ENCODE measurements around the gene NRXN3. TPM values are rescaled to one million over a fixed set of nuclear protein-coding genes. Genes with fewer than 3 reads are reported as not detected.
A peak's percentile ranks its signal among the peaks of the same experiment; 100 is the strongest.

Gene NRXN3
- total RNA-seq, 5 donors from 2014 or later (not counting 1 experiment from before 2014, with no cell fraction given): not detected

DNA sequence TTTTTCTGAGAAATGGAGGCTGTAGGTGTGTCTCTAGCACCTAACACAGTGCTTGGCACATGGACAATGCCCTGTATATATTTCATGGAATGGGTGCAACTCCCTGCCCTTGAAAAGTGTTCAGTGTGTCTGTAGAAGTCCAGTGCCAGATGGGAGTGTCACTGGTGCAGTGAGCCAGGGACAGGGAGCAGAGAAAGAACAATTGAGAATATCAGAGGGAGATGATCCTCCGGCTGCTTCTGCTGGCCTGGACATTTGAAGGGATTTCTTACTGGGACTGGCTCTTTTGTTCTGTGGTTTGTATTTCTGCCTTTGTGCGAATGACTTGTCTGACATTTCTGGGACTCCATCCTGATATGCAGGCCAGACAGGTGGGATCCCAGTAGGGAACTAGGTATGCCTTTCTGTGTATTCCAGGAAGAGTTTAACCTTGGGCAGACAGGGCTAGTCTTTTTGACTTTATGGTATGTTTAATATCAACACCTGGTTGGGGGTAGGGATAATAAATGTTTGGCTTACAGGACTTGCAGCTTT, 328.0 kb downstream of the NRXN3 start:
- Mint-ChIP-seq H3K27me3 (peaks cover 0 to 5% of the 10 kb centered on the region in 2 donors), H3K36me3 (no peaks in the 10 kb centered on the region), H3K4me1 (no peaks in the 10 kb centered on the region), H3K4me3 (no peak overlapping the region), H3K27ac (no peak overlapping the region), H3K9me3 (peaks cover 4 to 9% (median 5%) of the 10 kb centered on the region in 3 donors)
- CTCF ChIA-PET: no interaction called here
- Histone ChIP-seq H3K4me1 (ENCODE audit: control insufficient read depth in 1 of 2, extremely low read depth in 1 of 2, insufficient read depth in 2 of 2, low read length in 2 of 2) (no peaks in the 10 kb centered on the region), H3K27ac (ENCODE audit: low read length) (no peak overlapping the region), H3K4me3 (ENCODE audit: control insufficient read depth in 1 of 2, extremely low read depth in 1 of 2, low read length in 1 of 2) (no peak overlapping the region), H3K27me3 (replicated peaks in 1 of 2; ENCODE audit: control insufficient read depth in 2 of 2, extremely low read depth in 1 of 2, insufficient read depth in 2 of 2, low read length in 1 of 2) (no peaks in the 10 kb centered on the region), H3K36me3 (ENCODE audit: control insufficient read depth in 2 of 2, extremely low read depth in 1 of 2, insufficient read depth in 1 of 2, low read length in 1 of 2) (no peaks in the 10 kb centered on the region), H3K9me3 (no peaks in the 10 kb centered on the region)
- ATAC-seq (replicated peaks in 1 of 4): no peak
- 86% methylated on average over 2 of the region's 2 CpGs for whole genome bisulfite sequencing (ENCODE audit: insufficient coverage)
- POLR2A ChIA-PET: no interaction called here
- no peak for DNase-seq

DNA sequence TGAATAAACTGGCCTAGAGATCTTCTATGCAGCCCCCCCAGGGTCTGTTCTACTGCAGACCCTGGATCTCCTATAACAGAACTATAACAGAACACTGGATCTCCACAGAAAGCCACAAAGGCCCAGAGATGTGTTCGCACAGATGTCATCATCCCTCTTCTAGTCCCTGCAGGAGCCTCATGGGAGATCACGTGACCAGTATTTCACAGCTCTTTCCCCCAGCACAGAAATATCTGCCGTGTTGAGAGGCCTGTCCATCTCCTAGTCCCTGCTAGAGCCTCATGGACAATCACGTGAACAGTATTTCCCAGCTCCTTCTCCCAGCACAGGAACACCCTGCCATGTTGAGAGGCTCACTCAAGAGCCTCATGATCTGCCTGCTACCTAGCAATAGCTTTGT, 331.7 kb downstream of the NRXN3 start:
- Mint-ChIP-seq H3K27me3 (peaks cover 0 to 8% of the 10 kb centered on the region in 2 donors), H3K36me3 (no peaks in the 10 kb centered on the region), H3K4me1 (no peaks in the 10 kb centered on the region), H3K9me3 (peaks cover 4 to 9% (median 8%) of the 10 kb centered on the region in 3 donors), H3K27ac (no peak overlapping the region), H3K4me3 (no peak overlapping the region)
- H3K27me3 ChIP-seq (replicated peaks in 1 of 2; ENCODE audit: control insufficient read depth in 2 of 2, extremely low read depth in 1 of 2, insufficient read depth in 2 of 2, low read length in 1 of 2): no peaks in the 10 kb centered on the region
- H3K27ac ChIP-seq (ENCODE audit: low read length): no peak overlapping the region
- H3K36me3 ChIP-seq (ENCODE audit: control insufficient read depth in 2 of 2, extremely low read depth in 1 of 2, insufficient read depth in 1 of 2, low read length in 1 of 2): no peaks in the 10 kb centered on the region
- no peaks in the 10 kb centered on the region for H3K9me3 ChIP-seq
- DNase-seq: no peak
- WGBS (ENCODE audit: insufficient coverage): 93% methylated on average over 3 of the region's 4 CpGs
- no peaks in the 10 kb centered on the region for H3K4me1 ChIP-seq (ENCODE audit: control insufficient read depth in 1 of 2, extremely low read depth in 1 of 2, insufficient read depth in 2 of 2, low read length in 2 of 2)
- H3K4me3 ChIP-seq (ENCODE audit: control insufficient read depth in 1 of 2, extremely low read depth in 1 of 2, low read length in 1 of 2): no peak overlapping the region
- ChIA-PET CTCF (no interaction called here), POLR2A (no interaction called here)
- no peak for ATAC-seq (replicated peaks in 1 of 4)

DNA sequence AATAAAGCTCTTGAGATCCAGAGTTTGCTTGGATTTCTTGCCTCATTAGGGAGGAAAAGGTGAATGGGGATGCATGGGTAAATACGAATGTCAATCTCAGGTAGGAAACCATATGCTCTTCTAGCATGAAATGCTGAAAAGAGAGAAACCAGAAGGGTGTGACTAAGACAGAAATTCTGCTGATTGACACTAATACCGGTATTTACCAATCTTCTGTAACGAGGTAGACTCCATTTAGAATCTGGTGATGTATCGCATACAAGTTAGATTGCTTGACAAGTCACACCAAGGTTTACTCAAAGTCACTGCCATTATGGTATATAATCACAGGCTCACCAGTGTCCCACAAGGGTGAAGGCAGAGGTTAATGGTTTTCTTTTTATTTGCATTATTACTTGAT, 337.9 kb downstream of the NRXN3 start:
- Mint-ChIP-seq H3K36me3 (no peaks in the 10 kb centered on the region), H3K27me3 (peaks cover 0 to 3% of the 10 kb centered on the region in 2 donors), H3K4me1 (no peaks in the 10 kb centered on the region), H3K9me3 (peaks cover 0 to 8% (median 0%) of the 10 kb centered on the region in 3 donors), H3K27ac (no peak overlapping the region), H3K4me3 (no peak overlapping the region)
- Histone ChIP-seq H3K36me3 (ENCODE audit: control insufficient read depth in 2 of 2, extremely low read depth in 1 of 2, insufficient read depth in 1 of 2, low read length in 1 of 2) (no peaks in the 10 kb centered on the region), H3K4me3 (ENCODE audit: control insufficient read depth in 1 of 2, extremely low read depth in 1 of 2, low read length in 1 of 2) (no peak overlapping the region), H3K27me3 (replicated peaks in 1 of 2; ENCODE audit: control insufficient read depth in 2 of 2, extremely low read depth in 1 of 2, insufficient read depth in 2 of 2, low read length in 1 of 2) (no peaks in the 10 kb centered on the region), H3K4me1 (ENCODE audit: control insufficient read depth in 1 of 2, extremely low read depth in 1 of 2, insufficient read depth in 2 of 2, low read length in 2 of 2) (no peaks in the 10 kb centered on the region), H3K27ac (ENCODE audit: low read length) (no peak overlapping the region), H3K9me3 (no peaks in the 10 kb centered on the region)
- WGBS (ENCODE audit: insufficient coverage): 100% methylated on average over 1 of the region's 4 CpGs
- no peak for ATAC-seq (replicated peaks in 1 of 4)
- DNase-seq: no peak
- CTCF ChIA-PET: no interaction called here
- POLR2A ChIA-PET: no interaction called here

DNA sequence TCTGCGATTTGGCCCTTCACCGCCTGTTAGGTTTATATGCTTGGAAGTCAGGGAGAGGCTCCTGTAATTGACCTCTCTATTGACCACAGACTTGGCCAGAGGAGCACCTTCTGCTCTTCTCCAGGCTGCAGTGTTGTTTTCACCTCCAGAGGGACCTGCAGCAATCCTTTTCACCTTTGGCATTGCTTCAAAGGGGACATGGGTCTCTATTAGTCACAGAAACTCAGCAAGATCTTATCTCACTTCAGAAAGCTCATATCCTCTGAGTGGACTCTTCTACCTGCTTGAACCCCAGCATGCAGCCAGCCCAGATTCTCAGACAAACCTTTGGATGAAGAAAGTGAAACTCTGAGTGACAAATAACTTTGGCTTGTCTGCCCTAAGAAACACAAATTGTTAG, 339.3 kb downstream of the NRXN3 start:
- ATAC-seq (replicated peaks in 1 of 4) (no peak), DNase-seq (no peak)
- Histone ChIP-seq H3K9me3 (no peaks in the 10 kb centered on the region), H3K27me3 (replicated peaks in 1 of 2; ENCODE audit: control insufficient read depth in 2 of 2, extremely low read depth in 1 of 2, insufficient read depth in 2 of 2, low read length in 1 of 2) (no peaks in the 10 kb centered on the region), H3K36me3 (ENCODE audit: control insufficient read depth in 2 of 2, extremely low read depth in 1 of 2, insufficient read depth in 1 of 2, low read length in 1 of 2) (no peaks in the 10 kb centered on the region), H3K4me3 (ENCODE audit: control insufficient read depth in 1 of 2, extremely low read depth in 1 of 2, low read length in 1 of 2) (no peak overlapping the region), H3K27ac (ENCODE audit: low read length) (no peak overlapping the region), H3K4me1 (ENCODE audit: control insufficient read depth in 1 of 2, extremely low read depth in 1 of 2, insufficient read depth in 2 of 2, low read length in 2 of 2) (no peaks in the 10 kb centered on the region)
- Mint-ChIP-seq H3K36me3 (no peaks in the 10 kb centered on the region), H3K27ac (no peak overlapping the region), H3K4me3 (no peak overlapping the region), H3K27me3 (no peaks in the 10 kb centered on the region), H3K4me1 (no peaks in the 10 kb centered on the region), H3K9me3 (peaks cover 0 to 2% (median 0%) of the 10 kb centered on the region in 3 donors)
- ChIA-PET CTCF (no interaction called here), POLR2A (no interaction called here)
- WGBS (ENCODE audit: insufficient coverage): no CpG with 5 or more reads among the region's 2 CpGs

DNA sequence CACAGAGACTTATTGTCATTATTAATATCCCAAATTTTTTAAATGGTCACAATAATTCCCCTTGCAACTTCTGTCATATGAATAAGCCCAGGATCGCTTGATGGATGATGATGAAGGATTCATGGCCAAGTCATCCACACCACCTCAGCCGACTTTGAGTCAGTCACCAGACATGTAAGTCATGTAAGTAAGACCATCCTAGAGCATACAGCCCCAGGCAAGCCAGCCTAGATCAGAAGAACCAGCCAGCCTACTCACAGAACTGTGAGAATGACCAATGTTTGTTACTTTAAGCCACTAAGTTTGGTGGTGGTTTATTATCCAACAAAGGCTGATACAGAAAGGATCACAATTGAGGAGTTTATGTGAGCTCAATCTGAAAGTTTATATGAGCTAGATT, 341.8 kb downstream of the NRXN3 start:
- no CpG with 5 or more reads among the region's 2 CpGs for WGBS (ENCODE audit: insufficient coverage)
- no peaks in the 10 kb centered on the region for H3K9me3 ChIP-seq
- peaks cover 0 to 7% (median 3%) of the 10 kb centered on the region in 3 donors for H3K9me3 Mint-ChIP-seq

DNA sequence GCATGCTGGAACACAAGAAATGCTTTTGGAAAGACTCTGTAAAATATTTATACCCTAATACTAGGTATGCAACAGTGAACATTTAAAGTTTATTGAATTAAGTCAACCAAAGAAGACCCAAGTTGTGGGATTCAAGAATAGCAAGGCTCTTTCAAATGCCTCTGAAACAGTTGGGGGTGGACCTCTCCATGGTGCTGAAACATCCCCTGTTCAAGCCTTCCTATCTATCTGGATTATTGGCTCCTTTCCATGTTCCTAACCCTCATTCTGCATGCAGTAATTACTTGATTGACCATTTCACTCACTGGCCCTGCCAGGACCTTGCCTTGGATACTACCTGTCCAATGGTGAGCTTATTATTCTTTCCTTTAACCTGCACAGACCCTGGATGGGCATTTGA, 349.7 kb downstream of the NRXN3 start:
- H3K4me1 Mint-ChIP-seq: no peaks in the 10 kb centered on the region
- H3K9me3 Mint-ChIP-seq: peaks cover 6 to 11% (median 9%) of the 10 kb centered on the region in 3 donors
- no peaks in the 10 kb centered on the region for H3K27me3 ChIP-seq (replicated peaks in 1 of 2; ENCODE audit: control insufficient read depth in 2 of 2, extremely low read depth in 1 of 2, insufficient read depth in 2 of 2, low read length in 1 of 2)
- no peaks in the 10 kb centered on the region for H3K4me1 ChIP-seq (ENCODE audit: control insufficient read depth in 1 of 2, extremely low read depth in 1 of 2, insufficient read depth in 2 of 2, low read length in 2 of 2)
- H3K27ac Mint-ChIP-seq: no peak overlapping the region
- H3K4me3 ChIP-seq (ENCODE audit: control insufficient read depth in 1 of 2, extremely low read depth in 1 of 2, low read length in 1 of 2): no peak overlapping the region
- no peaks in the 10 kb centered on the region for H3K9me3 ChIP-seq
- no peak overlapping the region for H3K27ac ChIP-seq (ENCODE audit: low read length)
- ATAC-seq (replicated peaks in 1 of 4) (no peak), DNase-seq (peak in 3 of 35 experiments; percentile 0 to 9 (median 2))
- no peaks in the 10 kb centered on the region for H3K27me3 Mint-ChIP-seq
- no peak overlapping the region for H3K4me3 Mint-ChIP-seq
- CTCF ChIA-PET: no interaction called here
- no peaks in the 10 kb centered on the region for H3K36me3 ChIP-seq (ENCODE audit: control insufficient read depth in 2 of 2, extremely low read depth in 1 of 2, insufficient read depth in 1 of 2, low read length in 1 of 2)
- POLR2A ChIA-PET: no interaction called here
- no peaks in the 10 kb centered on the region for H3K36me3 Mint-ChIP-seq

More for the DNA sequence above, 341.8 kb downstream of the NRXN3 start:
- no peaks in the 10 kb centered on the region for H3K27me3 Mint-ChIP-seq
- DNase-seq (no peak), ATAC-seq (replicated peaks in 1 of 4) (no peak)
- H3K27ac ChIP-seq (ENCODE audit: low read length): no peak overlapping the region
- ChIA-PET POLR2A (no interaction called here), CTCF (interaction anchor here in 1 of 2 donors (1.1 kb wide), 1 partner anchor 55 kb away, joined by 3 read pairs; no protein-coding TSS in a partner anchor)
- H3K36me3 ChIP-seq (ENCODE audit: control insufficient read depth in 2 of 2, extremely low read depth in 1 of 2, insufficient read depth in 1 of 2, low read length in 1 of 2): no peaks in the 10 kb centered on the region
- no peak overlapping the region for H3K4me3 Mint-ChIP-seq
- H3K27ac Mint-ChIP-seq: no peak overlapping the region
- no peaks in the 10 kb centered on the region for H3K36me3 Mint-ChIP-seq
- H3K4me1 Mint-ChIP-seq: no peaks in the 10 kb centered on the region
- no peaks in the 10 kb centered on the region for H3K4me1 ChIP-seq (ENCODE audit: control insufficient read depth in 1 of 2, extremely low read depth in 1 of 2, insufficient read depth in 2 of 2, low read length in 2 of 2)
- no peaks in the 10 kb centered on the region for H3K27me3 ChIP-seq (replicated peaks in 1 of 2; ENCODE audit: control insufficient read depth in 2 of 2, extremely low read depth in 1 of 2, insufficient read depth in 2 of 2, low read length in 1 of 2)
- no peak overlapping the region for H3K4me3 ChIP-seq (ENCODE audit: control insufficient read depth in 1 of 2, extremely low read depth in 1 of 2, low read length in 1 of 2)

DNA sequence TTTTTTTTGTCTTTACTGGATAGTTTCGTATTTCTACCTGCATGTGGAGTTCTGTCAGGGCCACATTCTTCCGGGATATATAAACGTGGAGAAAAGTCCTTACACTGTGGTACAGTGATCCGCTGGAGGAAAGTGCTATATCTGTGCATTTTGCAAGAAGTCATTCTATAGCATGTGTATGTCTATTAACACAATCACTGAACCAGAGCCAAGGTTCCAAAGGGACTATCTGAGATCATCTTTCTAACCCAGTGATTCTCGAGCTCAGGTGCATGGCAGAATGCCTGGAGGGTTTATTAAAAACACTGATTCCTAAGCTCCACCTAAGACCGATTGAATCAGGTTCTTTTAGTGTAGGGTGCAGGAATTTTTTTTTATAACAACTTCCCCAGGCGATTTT, 354.0 kb downstream of the NRXN3 start:
- no peak overlapping the region for H3K27ac Mint-ChIP-seq
- DNase-seq: no peak
- no peaks in the 10 kb centered on the region for H3K4me1 Mint-ChIP-seq
- H3K9me3 Mint-ChIP-seq: peaks cover 6 to 15% (median 13%) of the 10 kb centered on the region in 3 donors
- POLR2A ChIA-PET: no interaction called here
- Histone ChIP-seq H3K4me3 (ENCODE audit: control insufficient read depth in 1 of 2, extremely low read depth in 1 of 2, low read length in 1 of 2) (no peak overlapping the region), H3K4me1 (ENCODE audit: control insufficient read depth in 1 of 2, extremely low read depth in 1 of 2, insufficient read depth in 2 of 2, low read length in 2 of 2) (no peaks in the 10 kb centered on the region), H3K9me3 (no peaks in the 10 kb centered on the region), H3K27me3 (replicated peaks in 1 of 2; ENCODE audit: control insufficient read depth in 2 of 2, extremely low read depth in 1 of 2, insufficient read depth in 2 of 2, low read length in 1 of 2) (no peaks in the 10 kb centered on the region), H3K36me3 (ENCODE audit: control insufficient read depth in 2 of 2, extremely low read depth in 1 of 2, insufficient read depth in 1 of 2, low read length in 1 of 2) (no peaks in the 10 kb centered on the region), H3K27ac (ENCODE audit: low read length) (no peak overlapping the region)
- H3K27me3 Mint-ChIP-seq: no peaks in the 10 kb centered on the region
- H3K36me3 Mint-ChIP-seq: no peaks in the 10 kb centered on the region
- 100% methylated on average over 1 of the region's 7 CpGs for WGBS (ENCODE audit: insufficient coverage)
- CTCF ChIA-PET: no interaction called here
- H3K4me3 Mint-ChIP-seq: no peak overlapping the region
- ATAC-seq (replicated peaks in 1 of 4): no peak
